ENCODE data around the gene SECISBP2.

GRCh38 chr9:89388084-89388867 lies 70.0 kb downstream of the SECISBP2 start:
- no peak for TF ChIP-seq ZNF652 (CRISPR knock-in tag; IDR thresholded peaks at IDR 0.05; ENCODE audit: borderline replicate concordance, low read depth)
- no peak for TF ChIP-seq ZNF766 (CRISPR knock-in tag; IDR thresholded peaks at IDR 0.05; ENCODE audit: borderline replicate concordance)
- TF ChIP-seq ZBTB10 (CRISPR knock-in tag; IDR thresholded peaks at IDR 0.05; ENCODE audit: borderline replicate concordance), result no peak
- TF ChIP-seq CTCF (CRISPR knock-in tag; IDR thresholded peaks at IDR 0.05), result no peak
- TF ChIP-seq FIP1L1 (IDR thresholded peaks at IDR 0.05; ENCODE audit: borderline replicate concordance, insufficient read depth, low read depth, low read length), result no peak
- no peak for TF ChIP-seq ZMYM3 (CRISPR knock-in tag; IDR thresholded peaks at IDR 0.05)
- TF ChIP-seq ZNF274 (CRISPR knock-in tag; IDR thresholded peaks at IDR 0.05), result no peak
